ENCODE data around the gene PDE6A. TPM values are rescaled to one million over a fixed set of nuclear protein-coding genes. Genes with fewer than 3 reads are reported as not detected.
"Not testable (repeated sequence)": the region's sequence is repeated elsewhere in the genome, so short reads cannot be mapped to it uniquely, and the experiment has no call there.

PDE6A gene
- total RNA-seq, 1 donor from 2014 or later: not detected

- no peak overlapping the region for H3K27ac Mint-ChIP-seq
- ATAC-seq (ENCODE audit: low read depth): no peak
- POLR2A ChIA-PET: no interaction called here
These were observed 10.2 kb upstream of the PDE6A start for GRCh38 chr5:149954798-149955197.

DNA sequence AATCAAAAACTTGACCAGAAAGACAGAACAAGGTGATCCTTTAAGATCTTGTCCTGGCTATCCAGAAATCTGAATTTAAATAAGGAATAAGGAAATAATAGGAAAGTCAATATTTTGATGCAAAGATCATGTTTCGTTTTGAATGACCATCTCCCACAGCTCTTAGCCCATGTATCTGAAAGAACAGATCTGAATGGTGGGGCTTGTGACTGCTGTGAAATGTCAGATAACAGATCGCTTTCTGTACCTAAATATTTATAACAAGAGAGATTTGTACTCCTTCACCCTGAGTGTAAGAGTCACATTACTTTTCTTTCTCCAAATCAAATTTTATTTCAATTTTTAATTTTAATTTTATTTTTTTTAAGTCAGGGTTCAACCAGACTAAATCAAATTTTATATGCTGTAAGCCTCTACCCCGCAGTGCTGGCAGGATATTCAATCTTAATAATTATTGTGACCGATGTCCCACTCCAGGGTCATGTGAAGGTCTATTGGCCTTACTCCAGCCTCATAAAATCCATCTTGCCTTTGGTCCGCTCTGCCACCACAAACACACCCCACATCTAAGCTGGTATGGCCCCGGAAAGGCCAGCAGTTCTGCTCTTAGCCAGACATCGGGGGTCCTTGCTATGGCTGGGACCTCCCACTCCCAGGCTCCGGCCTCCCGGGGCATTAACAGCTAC is 9.0 kb upstream of the PDE6A start:
- POLR2A ChIA-PET: no interaction called here
- intact Hi-C loops (cut with micrococcal nuclease): loop anchor here (10.0 kb wide), 1 partner anchor 1129 kb away; the partner anchor contains the start of gene ADRB2
- ATAC-seq (ENCODE audit: low read depth) (no peak), DNase-seq (no peak)
- Mint-ChIP-seq H3K27me3 (peaks cover 3% of the 10 kb centered on the region), H3K4me3 (no peak overlapping the region), H3K4me1 (no peaks in the 10 kb centered on the region), H3K36me3 (ENCODE audit: low read depth) (no peaks in the 10 kb centered on the region), H3K9me3 (no peaks in the 10 kb centered on the region), H3K27ac (no peak overlapping the region)
- CTCF ChIA-PET: no interaction called here
- TF ChIP-seq, protein P1, sequence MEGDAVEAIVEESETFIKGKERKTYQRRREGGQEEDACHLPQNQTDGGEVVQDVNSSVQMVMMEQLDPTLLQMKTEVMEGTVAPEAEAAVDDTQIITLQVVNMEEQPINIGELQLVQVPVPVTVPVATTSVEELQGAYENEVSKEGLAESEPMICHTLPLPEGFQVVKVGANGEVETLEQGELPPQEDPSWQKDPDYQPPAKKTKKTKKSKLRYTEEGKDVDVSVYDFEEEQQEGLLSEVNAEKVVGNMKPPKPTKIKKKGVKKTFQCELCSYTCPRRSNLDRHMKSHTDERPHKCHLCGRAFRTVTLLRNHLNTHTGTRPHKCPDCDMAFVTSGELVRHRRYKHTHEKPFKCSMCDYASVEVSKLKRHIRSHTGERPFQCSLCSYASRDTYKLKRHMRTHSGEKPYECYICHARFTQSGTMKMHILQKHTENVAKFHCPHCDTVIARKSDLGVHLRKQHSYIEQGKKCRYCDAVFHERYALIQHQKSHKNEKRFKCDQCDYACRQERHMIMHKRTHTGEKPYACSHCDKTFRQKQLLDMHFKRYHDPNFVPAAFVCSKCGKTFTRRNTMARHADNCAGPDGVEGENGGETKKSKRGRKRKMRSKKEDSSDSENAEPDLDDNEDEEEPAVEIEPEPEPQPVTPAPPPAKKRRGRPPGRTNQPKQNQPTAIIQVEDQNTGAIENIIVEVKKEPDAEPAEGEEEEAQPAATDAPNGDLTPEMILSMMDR (IDR thresholded peaks at IDR 0.05): no peak

More at GRCh38 chr5:149954798-149955197, 10.2 kb upstream of the PDE6A start:
- H3K27me3 Mint-ChIP-seq: peaks cover 3% of the 10 kb centered on the region
- TF ChIP-seq, protein P1 (IDR thresholded peaks at IDR 0.05): no peak
- no peaks in the 10 kb centered on the region for H3K36me3 Mint-ChIP-seq (ENCODE audit: low read depth)
- H3K4me1 Mint-ChIP-seq: peaks cover 7% of the 10 kb centered on the region
- no peak overlapping the region for H3K4me3 Mint-ChIP-seq
- H3K9me3 Mint-ChIP-seq: no peaks in the 10 kb centered on the region
- intact Hi-C loops (cut with micrococcal nuclease): loop anchor here (10.0 kb wide), 1 partner anchor 1130 kb away; the partner anchor contains the start of gene ADRB2
- no peak for DNase-seq
- CTCF ChIA-PET: no interaction called here

DNA sequence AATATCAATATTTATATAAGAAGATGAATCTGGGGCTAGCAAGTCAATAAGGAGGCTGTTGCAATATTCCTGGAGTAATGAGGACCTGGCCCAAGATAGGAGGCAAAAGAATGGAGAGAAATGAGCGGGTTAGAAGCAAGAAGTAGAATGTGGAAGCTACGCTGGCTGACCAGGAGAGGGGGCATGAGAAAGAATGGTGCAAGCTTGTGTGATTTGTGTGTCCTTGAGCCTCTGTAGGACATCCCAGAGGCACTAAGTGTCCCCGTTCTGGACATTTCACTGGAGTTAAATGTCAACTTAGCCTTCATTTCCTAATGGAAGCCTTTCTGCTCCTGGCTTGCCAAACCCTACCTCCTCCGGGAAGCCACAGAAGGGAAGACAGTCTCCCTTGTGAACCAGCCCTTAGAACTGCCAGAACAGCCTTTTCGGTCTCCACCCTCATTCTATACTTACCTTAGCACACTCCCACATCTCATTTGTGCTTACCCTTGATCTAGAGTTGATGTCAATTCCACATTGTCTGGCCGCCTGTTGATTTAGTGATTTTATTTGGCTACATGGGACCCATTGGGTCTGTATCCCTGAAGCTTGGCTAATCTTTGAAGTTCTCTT is 6.7 kb upstream of the PDE6A start:
- TF ChIP-seq, protein P1 (IDR thresholded peaks at IDR 0.05): no peak
- Mint-ChIP-seq H3K27me3 (peaks cover 7% of the 10 kb centered on the region), H3K4me3 (no peak overlapping the region), H3K4me1 (no peaks in the 10 kb centered on the region), H3K9me3 (no peaks in the 10 kb centered on the region), H3K27ac (no peak overlapping the region), H3K36me3 (ENCODE audit: low read depth) (no peaks in the 10 kb centered on the region)
- DNase-seq (no peak), ATAC-seq (ENCODE audit: low read depth) (no peak)
- ChIA-PET CTCF (interaction anchor here (1.1 to 2.0 kb wide), 2 partner anchors 39 to 41 kb away, joined by 5 to 7 read pairs; no protein-coding TSS in a partner anchor), POLR2A (no interaction called here)
- intact Hi-C loops (cut with micrococcal nuclease): loop anchor here (10.0 kb wide), 1 partner anchor 1126 kb away; the partner anchor contains the start of gene ADRB2

DNA sequence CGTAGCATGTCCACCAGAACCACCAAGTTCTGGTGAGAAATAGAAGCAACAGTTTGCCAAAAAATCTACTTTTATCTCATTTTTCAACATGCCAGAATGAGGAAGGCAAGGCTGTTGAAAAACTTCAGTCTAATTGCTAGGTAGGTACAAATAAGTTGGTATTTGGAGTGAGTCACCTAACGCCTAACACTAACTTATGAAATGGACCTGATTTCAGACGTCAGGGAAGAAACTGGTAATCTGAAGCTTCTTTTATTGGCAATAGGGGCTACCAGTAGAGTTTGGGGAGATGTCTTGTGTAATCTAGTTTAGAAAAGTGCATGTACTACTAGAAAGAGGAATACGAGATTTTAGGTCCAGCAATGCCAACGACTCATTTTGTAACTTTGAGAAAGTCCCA is 4.4 kb upstream of the PDE6A start:
- H3K27ac Mint-ChIP-seq: no peak overlapping the region
- intact Hi-C loops (cut with micrococcal nuclease): no loop called here
- no peaks in the 10 kb centered on the region for H3K36me3 Mint-ChIP-seq (ENCODE audit: low read depth)
- TF ChIP-seq, protein P1 (IDR thresholded peaks at IDR 0.05): no peak
- DNase-seq (no peak), ATAC-seq (ENCODE audit: low read depth) (no peak)
- no peak overlapping the region for H3K4me3 Mint-ChIP-seq
- H3K9me3 Mint-ChIP-seq: no peaks in the 10 kb centered on the region
- ChIA-PET POLR2A (no interaction called here), CTCF (no interaction called here)
- peaks cover 4% of the 10 kb centered on the region for H3K27me3 Mint-ChIP-seq
- H3K4me1 Mint-ChIP-seq: no peaks in the 10 kb centered on the region

- Mint-ChIP-seq H3K4me1 (no peaks in the 10 kb centered on the region), H3K27me3 (peaks cover 4% of the 10 kb centered on the region), H3K36me3 (ENCODE audit: low read depth) (no peaks in the 10 kb centered on the region), H3K27ac (no peak overlapping the region), H3K9me3 (no peaks in the 10 kb centered on the region), H3K4me3 (no peak overlapping the region)
- ChIA-PET POLR2A (no interaction called here), CTCF (no interaction called here)
- intact Hi-C loops (cut with micrococcal nuclease): no loop called here
- ATAC-seq (ENCODE audit: low read depth) (no peak), DNase-seq (no peak)
- TF ChIP-seq, protein P1 (IDR thresholded peaks at IDR 0.05): no peak
These were observed 1.5 kb upstream of the PDE6A start for GRCh38 chr5:149946118-149946517.

DNA sequence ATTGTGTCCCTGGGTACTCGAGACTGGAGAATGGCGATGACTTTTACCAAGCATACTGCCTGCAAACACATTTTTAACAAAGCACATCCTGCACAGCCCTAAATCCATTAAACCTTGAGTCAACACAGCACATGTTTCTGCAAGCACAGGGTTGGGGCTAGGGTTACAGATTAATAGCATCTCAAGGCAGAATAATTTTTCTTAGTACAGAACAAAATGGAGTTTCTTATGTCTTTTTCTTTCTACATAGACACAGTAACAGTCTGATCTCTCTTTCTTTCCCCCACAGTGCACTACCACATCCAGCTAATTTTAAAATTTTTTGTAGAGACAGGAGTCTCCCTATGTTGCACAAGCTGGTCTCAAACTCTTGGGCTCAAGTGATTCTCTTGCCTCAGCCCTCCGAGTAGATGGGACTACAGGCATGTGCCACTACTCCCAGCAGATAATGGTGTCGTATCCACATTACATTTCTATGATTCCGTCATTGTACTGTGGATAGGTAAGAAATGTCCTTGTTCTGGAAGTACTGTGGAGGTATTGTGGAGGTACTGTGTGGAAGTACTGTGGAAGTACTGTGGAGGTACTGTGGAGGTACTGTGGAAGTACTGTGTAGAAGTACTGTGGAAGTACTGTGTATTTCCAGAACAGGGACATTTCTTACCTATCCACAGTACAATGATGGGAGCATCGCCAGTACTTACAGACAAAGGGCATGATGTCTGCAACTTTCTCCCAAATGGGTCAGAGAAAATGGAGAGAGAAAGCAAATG is 1.2 kb downstream of the PDE6A start:
- H3K4me3 Mint-ChIP-seq; intact Hi-C loops (cut with micrococcal nuclease); ATAC-seq (ENCODE audit: low read depth); H3K4me1 Mint-ChIP-seq; CTCF ChIA-PET; DNase-seq; H3K9me3 Mint-ChIP-seq; H3K27me3 Mint-ChIP-seq; H3K36me3 Mint-ChIP-seq (ENCODE audit: low read depth); H3K27ac Mint-ChIP-seq; POLR2A ChIA-PET: not testable (repeated sequence)

DNA sequence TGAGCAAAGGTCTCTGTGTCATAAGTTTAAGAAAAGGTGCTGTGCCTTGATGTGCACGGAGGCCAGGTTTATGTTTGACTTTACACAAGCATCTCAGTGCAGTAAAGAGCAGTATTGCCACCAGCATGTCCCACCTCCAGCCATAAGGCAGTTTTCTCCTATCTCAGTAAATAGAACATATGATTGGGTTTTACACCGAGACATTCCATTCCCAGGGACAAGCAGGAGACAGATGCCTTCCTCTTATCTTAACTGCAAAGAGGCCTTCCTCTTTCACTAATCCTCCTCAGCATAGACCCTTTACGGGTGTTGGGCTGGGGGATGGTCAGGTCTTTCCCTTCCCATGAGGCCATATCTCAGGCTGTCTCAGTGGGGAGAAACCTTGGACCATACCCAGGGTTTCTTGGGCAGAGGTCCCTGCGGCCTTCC is 1.8 kb downstream of the PDE6A start:
- H3K27me3 Mint-ChIP-seq; CTCF ChIA-PET; DNase-seq; H3K27ac Mint-ChIP-seq; H3K4me1 Mint-ChIP-seq; H3K4me3 Mint-ChIP-seq; H3K9me3 Mint-ChIP-seq; ATAC-seq (ENCODE audit: low read depth); POLR2A ChIA-PET; intact Hi-C loops (cut with micrococcal nuclease); H3K36me3 Mint-ChIP-seq (ENCODE audit: low read depth): not testable (repeated sequence)
